Measurements from ENCODE around the gene KSR2.

Gene KSR2

GRCh38 chr12:117526757-117527478, 441.9 kb downstream of the KSR2 start:
- H4K8ac ChIP-seq (ENCODE audit: low read length) = no peak overlapping the region
- no peak overlapping the region for H2AK5ac ChIP-seq (ENCODE audit: low read length, severe bottlenecking)
- no peak overlapping the region for H2BK12ac ChIP-seq (ENCODE audit: low read length in 2 of 2)
- H3K27me3 ChIP-seq (ENCODE audit: control insufficient read depth in 1 of 2, insufficient read depth in 1 of 2, low read length in 2 of 2) = peaks cover 0 to 90% of the 10 kb centered on the region in 2 experiments
- peaks cover 2% of the 10 kb centered on the region for H3K9me3 ChIP-seq (ENCODE audit: control insufficient read depth, low read length)
- no peak overlapping the region for H3K4ac ChIP-seq (ENCODE audit: low read depth in 1 of 2, low read length in 2 of 2)
- no peak overlapping the region for H3K9ac ChIP-seq (ENCODE audit: low read length)
- no peak for DNase-seq
- no peaks in the 10 kb centered on the region for H3K36me3 ChIP-seq (ENCODE audit: control insufficient read depth in 1 of 2, insufficient read depth in 2 of 2, low read depth in 1 of 2, low read length in 2 of 2)
- H3K18ac ChIP-seq (ENCODE audit: low read depth in 1 of 2, low read length in 2 of 2) = no peak overlapping the region
- no peaks in the 10 kb centered on the region for H3K4me1 ChIP-seq (ENCODE audit: control insufficient read depth, insufficient read depth, low read depth, low read length)
- H3K79me1 ChIP-seq (replicated peaks; ENCODE audit: low read length, poor library complexity, severe bottlenecking) = no peaks in the 10 kb centered on the region
- H2AFZ ChIP-seq (ENCODE audit: low read depth, low read length) = no peak overlapping the region
- no peak overlapping the region for H2BK120ac ChIP-seq (ENCODE audit: low read depth, low read length)
- no peak overlapping the region for H3K4me2 ChIP-seq (ENCODE audit: low read length, poor library complexity, severe bottlenecking)
- no peak overlapping the region for H2BK5ac ChIP-seq (ENCODE audit: low read depth, low read length, poor library complexity, severe bottlenecking)
- H3K4me3 ChIP-seq (ENCODE audit: insufficient read depth in 1 of 2, low read depth in 1 of 2, low read length in 2 of 2) = no peak overlapping the region
- WGBS = 80% methylated on average over 11 of the region's 14 CpGs
- no peak overlapping the region for H3K14ac ChIP-seq (ENCODE audit: low read length in 2 of 2)
- no peak overlapping the region for H2BK15ac ChIP-seq (ENCODE audit: low read depth, poor library complexity, severe bottlenecking)
- H4K91ac ChIP-seq (ENCODE audit: low read length) = no peak overlapping the region
- H3K23ac ChIP-seq (ENCODE audit: low read length in 2 of 2) = no peak overlapping the region
- no peak overlapping the region for H3K27ac ChIP-seq (ENCODE audit: low read length, poor library complexity, severe bottlenecking)

- Histone ChIP-seq H3K23ac (ENCODE audit: low read length in 2 of 2) (no peak overlapping the region), H4K91ac (ENCODE audit: low read length) (no peak overlapping the region), H3K4me3 (ENCODE audit: insufficient read depth in 1 of 2, low read depth in 1 of 2, low read length in 2 of 2) (no peak overlapping the region), H3K9me3 (ENCODE audit: control insufficient read depth, low read length) (no peaks in the 10 kb centered on the region), H3K27me3 (ENCODE audit: control insufficient read depth in 1 of 2, insufficient read depth in 1 of 2, low read length in 2 of 2) (peaks cover 0 to 82% of the 10 kb centered on the region in 2 experiments), H2BK5ac (ENCODE audit: low read depth, low read length, poor library complexity, severe bottlenecking) (no peak overlapping the region), H3K14ac (ENCODE audit: low read length in 2 of 2) (no peak overlapping the region), H3K4me1 (ENCODE audit: control insufficient read depth, insufficient read depth, low read depth, low read length) (no peaks in the 10 kb centered on the region), H4K8ac (ENCODE audit: low read length) (no peak overlapping the region), H3K9ac (ENCODE audit: low read length) (no peak overlapping the region), H3K36me3 (ENCODE audit: control insufficient read depth in 1 of 2, insufficient read depth in 2 of 2, low read depth in 1 of 2, low read length in 2 of 2) (no peaks in the 10 kb centered on the region), H2AFZ (ENCODE audit: low read depth, low read length) (no peak overlapping the region), H2BK15ac (ENCODE audit: low read depth, poor library complexity, severe bottlenecking) (no peak overlapping the region), H3K18ac (ENCODE audit: low read depth in 1 of 2, low read length in 2 of 2) (no peak overlapping the region), H2BK120ac (ENCODE audit: low read depth, low read length) (no peak overlapping the region), H3K4ac (ENCODE audit: low read depth in 1 of 2, low read length in 2 of 2) (no peak overlapping the region), H3K79me1 (replicated peaks; ENCODE audit: low read length, poor library complexity, severe bottlenecking) (no peaks in the 10 kb centered on the region), H2BK12ac (ENCODE audit: low read length in 2 of 2) (no peak overlapping the region), H3K4me2 (ENCODE audit: low read length, poor library complexity, severe bottlenecking) (no peak overlapping the region), H3K27ac (ENCODE audit: low read length, poor library complexity, severe bottlenecking) (no peak overlapping the region), H2AK5ac (ENCODE audit: low read length, severe bottlenecking) (no peak overlapping the region)
- 66% methylated on average over 4 of the region's 4 CpGs for WGBS
- DNase-seq = no peak
Observed at GRCh38 chr12:117525766-117526165, 443.0 kb downstream of the KSR2 start.

- Histone ChIP-seq H3K4ac (ENCODE audit: low read depth in 1 of 2, low read length in 2 of 2) (no peak overlapping the region), H3K9ac (ENCODE audit: low read length) (no peak overlapping the region), H3K27me3 (ENCODE audit: control insufficient read depth in 1 of 2, insufficient read depth in 1 of 2, low read length in 2 of 2) (peaks cover 0 to 85% of the 10 kb centered on the region in 2 experiments), H2BK120ac (ENCODE audit: low read depth, low read length) (no peak overlapping the region), H3K23ac (ENCODE audit: low read length in 2 of 2) (no peak overlapping the region), H3K36me3 (ENCODE audit: control insufficient read depth in 1 of 2, insufficient read depth in 2 of 2, low read depth in 1 of 2, low read length in 2 of 2) (no peaks in the 10 kb centered on the region), H4K91ac (ENCODE audit: low read length) (no peak overlapping the region), H3K14ac (ENCODE audit: low read length in 2 of 2) (peak overlapping the region in 1 of 2 experiments; percentile 36), H4K8ac (ENCODE audit: low read length) (no peak overlapping the region), H2BK12ac (ENCODE audit: low read length in 2 of 2) (no peak overlapping the region), H3K9me3 (ENCODE audit: control insufficient read depth, low read length) (no peaks in the 10 kb centered on the region), H2AK5ac (ENCODE audit: low read length, severe bottlenecking) (no peak overlapping the region), H3K4me3 (ENCODE audit: insufficient read depth in 1 of 2, low read depth in 1 of 2, low read length in 2 of 2) (no peak overlapping the region), H3K27ac (ENCODE audit: low read length, poor library complexity, severe bottlenecking) (no peak overlapping the region), H3K4me2 (ENCODE audit: low read length, poor library complexity, severe bottlenecking) (no peak overlapping the region), H3K18ac (ENCODE audit: low read depth in 1 of 2, low read length in 2 of 2) (no peak overlapping the region), H2AFZ (ENCODE audit: low read depth, low read length) (no peak overlapping the region), H2BK5ac (ENCODE audit: low read depth, low read length, poor library complexity, severe bottlenecking) (no peak overlapping the region), H3K4me1 (ENCODE audit: control insufficient read depth, insufficient read depth, low read depth, low read length) (no peaks in the 10 kb centered on the region), H2BK15ac (ENCODE audit: low read depth, poor library complexity, severe bottlenecking) (no peak overlapping the region), H3K79me1 (replicated peaks; ENCODE audit: low read length, poor library complexity, severe bottlenecking) (no peaks in the 10 kb centered on the region)
- WGBS = 86% methylated on average over 17 of the region's 17 CpGs
- no peak for DNase-seq
Observed at GRCh38 chr12:117524806-117525205, 444.0 kb downstream of the KSR2 start.

- WGBS = 62% methylated on average over 4 of the region's 4 CpGs
- H3K4me1 ChIP-seq (ENCODE audit: control insufficient read depth, insufficient read depth, low read depth, low read length) = no peaks in the 10 kb centered on the region
- no peaks in the 10 kb centered on the region for H3K9me3 ChIP-seq (ENCODE audit: control insufficient read depth, low read length)
- no peak overlapping the region for H3K4ac ChIP-seq (ENCODE audit: low read depth in 1 of 2, low read length in 2 of 2)
- no peak overlapping the region for H3K18ac ChIP-seq (ENCODE audit: low read depth in 1 of 2, low read length in 2 of 2)
- H4K91ac ChIP-seq (ENCODE audit: low read length) = no peak overlapping the region
- no peak overlapping the region for H2BK5ac ChIP-seq (ENCODE audit: low read depth, low read length, poor library complexity, severe bottlenecking)
- H3K14ac ChIP-seq (ENCODE audit: low read length in 2 of 2) = no peak overlapping the region
- H2AFZ ChIP-seq (ENCODE audit: low read depth, low read length) = no peak overlapping the region
- H3K9ac ChIP-seq (ENCODE audit: low read length) = no peak overlapping the region
- H3K4me3 ChIP-seq (ENCODE audit: insufficient read depth in 1 of 2, low read depth in 1 of 2, low read length in 2 of 2) = no peak overlapping the region
- no peak overlapping the region for H3K23ac ChIP-seq (ENCODE audit: low read length in 2 of 2)
- no peak overlapping the region for H2AK5ac ChIP-seq (ENCODE audit: low read length, severe bottlenecking)
- no peaks in the 10 kb centered on the region for H3K79me1 ChIP-seq (replicated peaks; ENCODE audit: low read length, poor library complexity, severe bottlenecking)
- H2BK12ac ChIP-seq (ENCODE audit: low read length in 2 of 2) = no peak overlapping the region
- peaks cover 0 to 85% of the 10 kb centered on the region in 2 experiments for H3K27me3 ChIP-seq (ENCODE audit: control insufficient read depth in 1 of 2, insufficient read depth in 1 of 2, low read length in 2 of 2)
- H3K27ac ChIP-seq (ENCODE audit: low read length, poor library complexity, severe bottlenecking) = no peak overlapping the region
- no peaks in the 10 kb centered on the region for H3K36me3 ChIP-seq (ENCODE audit: control insufficient read depth in 1 of 2, insufficient read depth in 2 of 2, low read depth in 1 of 2, low read length in 2 of 2)
- no peak overlapping the region for H3K4me2 ChIP-seq (ENCODE audit: low read length, poor library complexity, severe bottlenecking)
- no peak overlapping the region for H2BK120ac ChIP-seq (ENCODE audit: low read depth, low read length)
- DNase-seq = no peak
- no peak overlapping the region for H4K8ac ChIP-seq (ENCODE audit: low read length)
- no peak overlapping the region for H2BK15ac ChIP-seq (ENCODE audit: low read depth, poor library complexity, severe bottlenecking)
Observed at GRCh38 chr12:117523971-117524370, 444.8 kb downstream of the KSR2 start.

All from mesenchymal stem cell (in vitro differentiated cells and primary cell).